D341Med (cell line): Measurements from ENCODE around the gene NAMPT.
"Not testable (repeated sequence)": the region's sequence is repeated elsewhere in the genome, so short reads cannot be mapped to it uniquely, and the experiment has no call there.

ENCODE experiments used
- DNase-seq: peaks from one replicate; pipeline ENCODE4 v3.0.0; 2012; ENCODE audit warnings: low spot score

Gene NAMPT

DNA sequence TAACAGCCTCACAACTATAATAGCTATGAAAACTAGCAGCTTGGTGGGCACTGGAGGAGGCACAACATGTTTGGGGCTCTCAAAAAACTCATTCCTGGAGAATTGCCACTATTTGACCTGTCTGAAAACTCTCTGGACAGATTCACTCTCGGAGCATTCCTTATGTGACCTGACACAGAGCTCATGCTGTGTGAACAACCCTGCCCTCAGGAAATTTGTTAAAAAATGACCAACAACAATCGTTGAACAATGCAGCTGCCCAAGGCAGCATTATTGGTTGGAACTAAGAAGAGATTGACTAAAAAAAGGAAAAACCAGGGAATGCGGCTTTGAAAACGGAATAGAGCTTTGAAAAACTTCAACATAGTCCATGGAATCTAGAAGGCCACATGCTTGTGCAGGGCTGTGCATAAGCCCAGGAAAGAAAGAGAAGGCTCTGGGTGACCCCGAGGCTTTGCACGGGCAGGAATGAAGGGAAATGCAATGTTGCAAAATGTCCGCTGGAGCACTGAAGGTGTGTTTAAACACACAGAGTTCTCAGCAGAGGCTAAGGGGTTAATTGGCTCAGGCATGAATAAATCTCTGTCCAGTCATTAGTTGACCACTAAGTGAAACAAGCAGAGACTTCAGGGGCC, 52.8 kb downstream of the NAMPT start:
- DNase-seq = no peak

DNA sequence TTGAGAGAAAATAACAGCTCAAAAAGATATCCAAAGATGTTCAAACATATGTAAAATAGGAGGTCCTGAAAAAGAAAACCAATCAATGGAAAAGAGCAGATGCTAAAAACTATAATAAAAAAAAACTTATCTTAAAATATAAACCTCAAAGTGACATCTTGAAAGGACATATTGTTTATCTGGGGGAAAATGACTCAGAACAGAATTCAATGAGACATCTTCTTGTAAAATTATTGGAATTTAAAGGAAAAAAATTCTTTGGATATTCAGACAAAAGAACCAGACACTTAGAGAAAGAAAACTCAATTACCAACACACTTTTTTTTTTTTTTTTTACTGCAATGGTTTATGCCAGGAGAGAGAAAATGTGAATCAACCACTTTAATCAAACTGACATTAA, 58.9 kb downstream of the NAMPT start:
- no peak for DNase-seq

GRCh38 chr7:106224797-106225196, 60.0 kb downstream of the NAMPT start:
- no peak for DNase-seq

DNA sequence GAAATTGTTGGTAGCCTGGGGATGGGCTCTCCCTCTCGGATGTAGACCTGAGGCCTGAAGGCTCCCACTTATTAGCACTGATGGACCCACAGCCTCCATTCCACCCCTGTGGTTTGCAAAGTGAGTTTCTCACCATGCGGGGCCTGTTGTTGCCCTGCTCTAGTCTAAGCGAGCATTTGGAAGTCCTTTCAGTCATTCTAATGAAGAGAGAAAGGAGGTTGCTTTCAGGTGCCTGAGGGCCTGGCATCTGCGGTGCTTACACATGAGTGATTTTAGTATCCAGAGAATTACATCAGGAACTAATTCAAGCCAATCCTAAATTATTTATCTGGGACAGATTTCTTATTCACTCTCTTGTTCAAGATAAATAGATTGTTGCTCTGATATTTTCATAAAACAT, 61.6 kb downstream of the NAMPT start:
- no peak for DNase-seq

DNA sequence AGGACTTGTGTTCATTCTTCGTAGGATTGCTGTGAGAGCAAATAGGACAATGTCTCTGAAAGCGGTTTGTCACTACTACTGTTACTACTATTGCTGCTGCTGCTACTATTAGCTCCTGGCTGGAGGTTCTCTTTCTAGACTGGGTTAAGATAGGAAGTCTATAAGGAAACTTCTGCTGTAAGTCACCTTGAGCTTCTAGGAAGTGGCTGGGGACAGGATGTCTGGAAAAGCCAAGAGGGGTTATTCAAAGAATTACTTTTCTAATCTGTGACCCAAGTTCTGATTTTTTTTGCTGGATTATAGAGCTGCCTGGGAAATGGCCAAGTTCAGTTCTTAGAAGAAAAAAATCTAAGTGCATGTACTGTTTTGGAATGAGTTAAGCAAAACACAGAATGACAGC, 62.2 kb downstream of the NAMPT start:
- DNase-seq = no peak

- no peak for DNase-seq
Observed at GRCh38 chr7:106220307-106220706, 64.5 kb downstream of the NAMPT start.

- no peak for DNase-seq
Observed at GRCh38 chr7:106219170-106219569, 65.6 kb downstream of the NAMPT start.

GRCh38 chr7:106218546-106218945, 66.2 kb downstream of the NAMPT start:
- DNase-seq = no peak

- no peak for DNase-seq
Observed at GRCh38 chr7:106216923-106217542, 67.8 kb downstream of the NAMPT start.

DNA sequence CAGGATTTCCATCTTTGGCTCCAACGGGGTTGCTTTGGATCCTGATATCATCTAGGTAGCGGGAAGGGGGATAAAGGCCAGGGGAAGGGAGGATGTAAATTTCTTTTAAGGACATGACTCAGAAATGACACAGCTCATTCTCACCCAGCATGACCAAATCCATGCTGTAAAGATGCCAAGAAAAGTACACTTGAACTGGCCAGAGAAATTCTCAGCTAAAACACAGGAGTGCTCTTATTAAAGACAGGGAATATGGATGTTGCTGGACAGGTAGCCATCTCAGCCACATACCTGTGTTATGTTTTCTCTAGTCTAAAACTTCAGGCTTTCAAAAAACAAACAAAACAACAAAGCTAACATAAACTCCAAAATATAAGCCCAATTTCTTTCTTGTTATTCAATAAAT, 68.3 kb downstream of the NAMPT start:
- no peak for DNase-seq

GRCh38 chr7:106215868-106216516, 68.8 kb downstream of the NAMPT start:
- DNase-seq = no peak

DNA sequence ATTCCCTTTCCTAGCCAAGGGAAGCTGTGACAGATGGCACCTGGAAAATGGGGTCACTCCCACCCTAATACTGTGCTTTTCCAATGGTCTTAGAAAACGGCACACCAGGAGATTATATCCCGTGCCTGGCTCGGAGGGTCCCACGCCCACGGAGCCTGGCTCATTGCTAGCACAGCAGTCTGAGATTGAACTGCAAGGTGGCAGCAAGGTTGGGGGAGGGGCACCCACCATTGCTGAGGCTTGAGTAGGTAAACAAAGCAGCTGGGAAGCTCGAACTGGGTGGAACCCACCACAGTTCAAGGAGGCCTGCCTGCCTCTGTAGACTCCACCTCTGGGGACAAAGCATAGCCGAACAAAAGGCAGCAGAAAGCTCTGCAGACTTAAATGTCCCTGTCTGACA, 75.8 kb downstream of the NAMPT start:
- DNase-seq = not testable (repeated sequence)

- peak; percentile 39 for DNase-seq
Observed at GRCh38 chr7:106206826-106207541, 77.8 kb downstream of the NAMPT start.

- no peak for DNase-seq
Observed at GRCh38 chr7:106205621-106206222, 79.1 kb downstream of the NAMPT start.

GRCh38 chr7:106203473-106203872, 81.3 kb downstream of the NAMPT start:
- DNase-seq = no peak

GRCh38 chr7:106201164-106201563, 83.6 kb downstream of the NAMPT start:
- DNase-seq = no peak

- no peak for DNase-seq
Observed at GRCh38 chr7:106199813-106200364, 84.9 kb downstream of the NAMPT start.

DNA sequence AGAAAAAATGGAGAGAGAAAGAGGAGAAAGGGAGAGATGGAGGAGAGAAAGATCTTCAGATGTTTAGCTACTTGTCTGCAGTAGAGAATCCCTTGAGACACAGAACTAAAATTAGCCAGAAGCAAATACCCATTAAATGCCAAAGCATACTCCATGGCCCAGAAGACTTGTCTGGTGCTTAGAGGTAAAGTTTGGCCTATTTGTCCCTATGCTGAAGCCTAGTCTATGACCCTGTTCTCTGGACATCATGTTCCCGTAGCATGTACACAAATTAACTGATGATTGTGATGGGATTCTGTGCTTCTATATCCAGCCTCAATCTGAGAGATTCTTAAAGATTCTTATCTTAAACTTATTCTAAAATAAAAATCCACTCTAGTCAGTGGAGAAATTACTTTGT, 85.8 kb downstream of the NAMPT start:
- no peak for DNase-seq
